ENCODE results near the gene ELK4. TPM values are rescaled to one million over a fixed set of nuclear protein-coding genes. Genes with fewer than 3 reads are reported as not detected.
"Not testable (repeated sequence)": the region's sequence is repeated elsewhere in the genome, so short reads cannot be mapped to it uniquely, and the experiment has no call there.

The ELK4 gene
- total and polyA plus RNA-seq, 2 experiments from 2014 or later = 1.8 to 9.1 TPM

DNA sequence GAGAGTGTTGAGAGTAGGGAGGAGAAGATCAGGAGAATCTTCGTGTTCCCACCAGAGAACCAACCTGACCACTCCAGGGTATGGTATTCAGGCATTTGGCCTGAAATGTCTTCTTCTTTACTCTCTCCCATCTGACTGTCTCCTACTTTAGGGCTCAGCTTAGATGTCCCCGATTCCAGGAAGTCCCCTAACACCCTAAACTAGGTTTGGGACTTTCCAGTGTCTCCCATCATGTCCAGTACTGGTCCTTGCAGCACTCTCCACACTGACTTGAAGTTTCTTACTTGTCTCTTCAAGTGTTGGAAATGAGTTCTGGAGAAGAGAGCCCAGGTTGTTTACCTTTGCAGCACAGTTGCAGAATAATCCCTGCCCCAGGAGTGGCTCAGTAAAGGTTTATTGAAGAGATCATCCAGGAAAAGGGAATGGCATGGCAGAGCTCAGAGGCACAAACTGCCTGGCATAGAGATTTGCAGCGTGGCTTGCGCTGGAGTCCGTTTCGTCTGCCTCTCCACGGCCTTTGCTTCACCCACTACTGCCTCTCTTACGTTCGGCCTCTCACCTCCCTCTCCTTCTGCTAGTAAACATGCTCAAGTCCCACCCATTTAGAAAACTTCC is 6.2 kb upstream of the ELK4 start:
- H3K27me3 ChIP-seq = no peaks in the 10 kb centered on the region
- no peaks in the 10 kb centered on the region for H3K9me3 ChIP-seq (ENCODE audit: low read depth)
- H3K27ac ChIP-seq = no peak overlapping the region
- H3K36me3 ChIP-seq = no peaks in the 10 kb centered on the region
- peaks cover under 1% of the 10 kb centered on the region for H3K4me1 ChIP-seq (ENCODE audit: low read depth)
- TF ChIP-seq, protein P1, sequence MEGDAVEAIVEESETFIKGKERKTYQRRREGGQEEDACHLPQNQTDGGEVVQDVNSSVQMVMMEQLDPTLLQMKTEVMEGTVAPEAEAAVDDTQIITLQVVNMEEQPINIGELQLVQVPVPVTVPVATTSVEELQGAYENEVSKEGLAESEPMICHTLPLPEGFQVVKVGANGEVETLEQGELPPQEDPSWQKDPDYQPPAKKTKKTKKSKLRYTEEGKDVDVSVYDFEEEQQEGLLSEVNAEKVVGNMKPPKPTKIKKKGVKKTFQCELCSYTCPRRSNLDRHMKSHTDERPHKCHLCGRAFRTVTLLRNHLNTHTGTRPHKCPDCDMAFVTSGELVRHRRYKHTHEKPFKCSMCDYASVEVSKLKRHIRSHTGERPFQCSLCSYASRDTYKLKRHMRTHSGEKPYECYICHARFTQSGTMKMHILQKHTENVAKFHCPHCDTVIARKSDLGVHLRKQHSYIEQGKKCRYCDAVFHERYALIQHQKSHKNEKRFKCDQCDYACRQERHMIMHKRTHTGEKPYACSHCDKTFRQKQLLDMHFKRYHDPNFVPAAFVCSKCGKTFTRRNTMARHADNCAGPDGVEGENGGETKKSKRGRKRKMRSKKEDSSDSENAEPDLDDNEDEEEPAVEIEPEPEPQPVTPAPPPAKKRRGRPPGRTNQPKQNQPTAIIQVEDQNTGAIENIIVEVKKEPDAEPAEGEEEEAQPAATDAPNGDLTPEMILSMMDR (IDR thresholded peaks at IDR 0.05; ENCODE audit: low read depth, low read length) = no peak
- no peak overlapping the region for H3K4me3 ChIP-seq
- DNase-seq (ENCODE audit: low read depth in 1 of 2, low spot score in 1 of 2) = no peak

DNA sequence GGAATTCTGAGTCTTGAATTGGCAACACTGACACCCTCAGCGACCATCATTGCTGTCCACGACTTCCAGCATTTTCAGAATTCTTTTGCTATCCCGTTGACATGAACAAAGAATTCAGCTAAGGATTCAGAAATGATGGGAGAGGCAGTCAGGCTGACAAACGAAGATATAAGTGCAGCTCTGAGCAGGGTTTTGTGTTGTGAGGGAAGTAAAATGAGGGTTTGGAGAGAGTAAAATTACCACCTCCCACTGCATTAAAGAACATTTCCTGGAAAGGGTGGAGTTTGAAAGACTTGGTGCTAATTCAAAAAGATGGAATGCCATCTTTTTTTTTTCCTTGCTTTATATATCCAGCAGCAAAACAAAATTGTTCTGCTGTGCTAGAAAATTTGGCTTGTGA is 4.9 kb upstream of the ELK4 start:
- H3K27ac ChIP-seq = no peak overlapping the region
- no peaks in the 10 kb centered on the region for H3K9me3 ChIP-seq (ENCODE audit: low read depth)
- TF ChIP-seq, protein P1 (IDR thresholded peaks at IDR 0.05; ENCODE audit: low read depth, low read length) = no peak
- peaks cover 7% of the 10 kb centered on the region for H3K4me1 ChIP-seq (ENCODE audit: low read depth)
- DNase-seq (ENCODE audit: low read depth in 1 of 2, low spot score in 1 of 2) = no peak
- no peaks in the 10 kb centered on the region for H3K27me3 ChIP-seq
- H3K4me3 ChIP-seq = no peak overlapping the region
- H3K36me3 ChIP-seq = no peaks in the 10 kb centered on the region

DNA sequence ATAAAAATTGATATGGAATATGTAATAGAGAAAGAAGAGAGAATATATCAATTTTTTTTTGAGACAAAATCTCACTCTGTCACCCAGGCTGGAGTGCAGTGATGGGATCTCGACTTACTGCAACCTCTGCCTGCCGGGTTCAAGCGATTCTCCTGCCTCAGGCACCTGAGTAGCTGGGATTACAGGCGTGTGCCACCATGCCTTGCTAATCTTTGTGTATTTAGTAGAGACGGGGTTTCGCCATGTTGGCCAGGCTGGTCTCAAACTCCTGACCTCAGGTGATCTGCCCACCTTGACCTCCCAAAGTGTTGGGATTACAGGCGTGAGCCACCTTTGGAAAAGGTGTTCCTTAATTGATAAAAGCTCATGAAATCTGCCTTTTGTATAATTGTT is 4.3 kb upstream of the ELK4 start:
- H3K4me3 ChIP-seq; DNase-seq (ENCODE audit: low read depth in 1 of 2, low spot score in 1 of 2); H3K27me3 ChIP-seq; H3K9me3 ChIP-seq (ENCODE audit: low read depth); H3K27ac ChIP-seq; H3K36me3 ChIP-seq; H3K4me1 ChIP-seq (ENCODE audit: low read depth): not testable (repeated sequence)

DNA sequence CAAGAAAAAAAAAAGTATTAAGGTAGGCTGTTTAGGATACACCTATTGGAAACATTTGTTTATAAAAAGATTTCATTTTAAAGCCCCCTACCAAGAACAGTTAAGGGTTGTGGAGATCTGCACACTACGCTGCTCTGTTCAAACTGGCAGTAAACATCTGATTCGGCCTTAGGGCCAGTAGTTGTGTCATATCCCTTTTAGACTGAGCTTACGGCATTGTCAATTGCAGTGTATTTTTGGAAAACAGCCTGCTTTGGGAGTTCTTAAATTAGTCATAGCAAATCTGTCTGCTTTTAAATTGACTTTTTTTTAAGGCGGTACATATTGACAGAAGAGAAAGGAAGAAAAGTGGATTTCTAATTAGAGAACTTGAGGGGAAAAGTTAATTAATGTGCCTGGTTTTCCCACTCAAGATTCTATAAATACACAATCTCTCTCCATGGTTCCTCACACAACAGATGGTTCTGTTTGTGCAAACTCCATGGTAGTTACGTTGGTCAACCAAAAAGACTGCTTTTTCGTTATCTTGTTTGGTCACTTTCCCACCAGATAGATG is 1.7 kb upstream of the ELK4 start:
- TF ChIP-seq, protein P1 (IDR thresholded peaks at IDR 0.05; ENCODE audit: low read depth, low read length) = no peak
- H3K4me3 ChIP-seq = no peak overlapping the region
- no peaks in the 10 kb centered on the region for H3K36me3 ChIP-seq
- H3K9me3 ChIP-seq (ENCODE audit: low read depth) = no peaks in the 10 kb centered on the region
- no peak overlapping the region for H3K27ac ChIP-seq
- no peaks in the 10 kb centered on the region for H3K27me3 ChIP-seq
- peaks cover 14% of the 10 kb centered on the region for H3K4me1 ChIP-seq (ENCODE audit: low read depth)
- peak in 1 of 2 donors; percentile 63 for DNase-seq (ENCODE audit: low read depth in 1 of 2, low spot score in 1 of 2)

DNA sequence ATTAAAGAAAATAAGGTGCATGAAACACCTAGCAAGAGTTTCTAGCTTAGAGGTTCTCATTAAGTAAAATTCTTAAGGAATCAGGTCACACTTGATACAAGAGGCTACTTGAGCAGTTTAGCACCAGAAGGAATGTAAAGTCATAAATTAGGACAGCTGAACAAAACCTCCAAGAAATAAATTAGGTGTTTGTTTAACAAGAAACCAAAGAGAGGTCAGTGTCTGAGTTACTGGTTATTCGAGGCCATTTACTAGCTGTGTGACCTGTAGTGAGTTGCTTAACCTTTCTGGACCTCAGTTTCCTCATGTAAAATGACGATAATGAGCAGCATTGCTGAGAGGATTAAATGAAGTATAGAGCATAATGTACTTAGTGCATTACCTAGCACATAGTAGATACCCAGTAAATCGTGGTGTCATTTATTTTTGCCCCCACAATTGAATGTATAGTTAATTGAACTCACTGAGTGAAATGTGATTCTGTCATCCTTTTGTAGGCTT is 908 bp upstream of the ELK4 start:
- Histone ChIP-seq H3K4me1 (ENCODE audit: low read depth) (peaks cover 14% of the 10 kb centered on the region), H3K9me3 (ENCODE audit: low read depth) (no peaks in the 10 kb centered on the region), H3K4me3 (peak overlapping the region; percentile 57), H3K27ac (peak overlapping the region; percentile 99), H3K36me3 (no peaks in the 10 kb centered on the region), H3K27me3 (no peaks in the 10 kb centered on the region)
- TF ChIP-seq, protein P1 (IDR thresholded peaks at IDR 0.05; ENCODE audit: low read depth, low read length) = no peak
- DNase-seq (ENCODE audit: low read depth in 1 of 2, low spot score in 1 of 2) = no peak

DNA sequence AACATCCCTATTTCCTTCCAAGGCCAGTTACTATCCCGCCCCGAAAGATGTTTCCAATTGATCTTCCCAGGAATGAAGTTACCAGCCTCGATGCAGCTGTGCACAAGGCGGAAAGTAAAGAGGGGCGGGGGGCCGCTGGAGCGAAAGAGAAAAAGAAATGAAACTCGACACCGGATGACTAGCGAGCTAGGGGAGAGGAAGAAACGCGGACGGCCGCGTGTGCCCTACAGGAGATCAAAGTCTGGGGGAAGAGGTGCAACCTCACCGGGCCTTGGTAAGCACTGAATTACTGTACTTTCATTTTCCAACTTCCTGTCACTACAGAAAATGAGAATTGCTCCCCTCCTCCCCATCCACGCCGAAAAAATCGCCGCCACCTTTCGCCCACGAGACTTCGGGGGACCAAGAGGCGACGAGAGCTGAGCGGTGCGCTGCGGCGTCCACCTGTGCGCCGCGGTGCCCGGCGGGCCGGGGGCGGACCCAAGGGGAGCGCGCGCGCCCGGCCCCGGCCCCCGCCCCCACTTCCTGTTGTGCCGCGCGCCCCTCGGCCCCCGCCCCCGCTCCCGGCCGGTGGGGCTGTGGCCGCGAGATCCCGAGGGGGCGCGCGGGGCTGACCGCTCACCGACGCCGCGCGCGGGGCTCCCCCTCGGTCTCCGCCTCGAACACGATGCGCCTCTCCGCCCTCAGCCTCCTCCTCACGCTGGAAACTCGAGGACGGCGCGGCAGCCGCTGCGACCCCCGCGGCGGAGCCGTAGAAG is 622 bp downstream of the ELK4 start:
- Histone ChIP-seq H3K27me3 (no peaks in the 10 kb centered on the region), H3K4me3 (peak overlapping the region; percentile 57), H3K27ac (peak overlapping the region; percentile 99), H3K36me3 (no peaks in the 10 kb centered on the region), H3K9me3 (ENCODE audit: low read depth) (no peaks in the 10 kb centered on the region), H3K4me1 (ENCODE audit: low read depth) (peaks cover 14% of the 10 kb centered on the region)
- TF ChIP-seq, protein P1 (IDR thresholded peaks at IDR 0.05; ENCODE audit: low read depth, low read length) = no peak
- DNase-seq (ENCODE audit: low read depth in 1 of 2, low spot score in 1 of 2) = peak; percentile 71 to 92
